Natural killer cell (primary cell): Measurements from ENCODE around the gene ALPL. TPM values are rescaled to one million over a fixed set of nuclear protein-coding genes. Genes with fewer than 3 reads are reported as not detected.

Experiments used
- ATAC-seq, 3 donors: fragments of 150-1000 bp in 2 of 3; fragments of 200-7000 bp in 1 of 3; cut with Tn5 transposase; 1 replicate in 1 of 3; 2 replicates in 2 of 3; pipeline ENCODE4 v1.10.0; 2021; ENCODE audit warnings: mild to moderate bottlenecking in 2 of 3, moderate library complexity in 2 of 3
- DNase-seq, 2 donors: peaks; one replicate each; pipeline versions ENCODE4 v3.0.0 to v3.0.0-alpha.2; 2013 to 2021; ENCODE audit warnings: mixed read lengths in 1 of 2
- H3K27ac ChIP-seq: one replicate; pipeline ENCODE4 v1.5.1; 2013; ENCODE audit warnings: mild to moderate bottlenecking, low read length
- H3K27me3 ChIP-seq: one replicate; pipeline ENCODE4 v1.6.1; 2013; ENCODE audit warnings: low read length; ENCODE audit not compliant: control insufficient read depth, insufficient read depth
- H3K36me3 ChIP-seq: one replicate; pipeline ENCODE4 v1.6.1; 2013; ENCODE audit warnings: low read length; ENCODE audit not compliant: control insufficient read depth, insufficient read depth
- H3K4me1 ChIP-seq: one replicate; pipeline ENCODE4 v1.6.1; 2013; ENCODE audit warnings: low read length; ENCODE audit not compliant: control insufficient read depth, insufficient read depth
- H3K4me3 ChIP-seq: one replicate; pipeline ENCODE4 v1.5.1; 2013; ENCODE audit warnings: low read length
- H3K9me3 ChIP-seq: one replicate; pipeline ENCODE4 v1.6.1; 2013; ENCODE audit warnings: low read length; ENCODE audit not compliant: control insufficient read depth, insufficient read depth
- H3K27ac Mint-ChIP-seq, 2 donors: one replicate each; pipeline ENCODE4 v1.8.0; 2022; ENCODE audit warnings: mild to moderate bottlenecking in 2 of 2, mixed read lengths in 2 of 2, moderate library complexity in 1 of 2
- H3K27me3 Mint-ChIP-seq, 2 donors: one replicate each; pipeline ENCODE4 v1.8.0; 2022; ENCODE audit warnings: low read depth in 2 of 2, mixed read lengths in 2 of 2
- H3K36me3 Mint-ChIP-seq: one replicate; pipeline ENCODE4 v1.8.0; 2022; ENCODE audit warnings: mixed read lengths
- H3K4me1 Mint-ChIP-seq, 2 donors: one replicate each; pipeline ENCODE4 v1.8.0; 2022; ENCODE audit warnings: mixed read lengths in 2 of 2
- H3K4me3 Mint-ChIP-seq: one replicate; pipeline ENCODE4 v1.8.0; 2022; ENCODE audit warnings: mild to moderate bottlenecking, moderate library complexity, mixed read lengths
- H3K9me3 Mint-ChIP-seq, 2 donors: one replicate each; pipeline ENCODE4 v1.8.0; 2022; ENCODE audit warnings: mixed read lengths in 2 of 2
- CTCF ChIP-seq: fragments of 200-600 bp; IDR thresholded peaks from one replicate; pipeline ENCODE4 v1.8.0; 2022; ENCODE audit warnings: antibody characterized with exemption
- WGBS: methylation state at CpG from one replicate; pipeline ENCODE4 v1.1.7; 2013; ENCODE audit warnings: missing lambda C conversion rate; ENCODE audit not compliant: insufficient coverage; 5-methylcytosine and 5-hydroxymethylcytosine counted together
- intact Hi-C: fragments of 100-400 bp; cut with micrococcal nuclease; formaldehyde crosslinking; loops from one replicate; pipeline ENCODE4 v1.14.2; 2022
- total RNA-seq, 4 donors: library from RNA; stranded (reverse); fragments of 120-200 nt in 1 of 4; gene quantifications; one replicate each; pipeline versions ENCODE4 v1.2.3 to v1.2.4, GENCODE V29; 2013 to 2022

ALPL gene
- total RNA-seq, 3 donors from 2014 or later (not counting 1 experiment from before 2014, with no cell fraction given): 2.4 TPM; not detected in 2

GRCh38 chr1:21619375-21619947 is 110.2 kb downstream of the ALPL start:
- Mint-ChIP-seq H3K27ac (no peak overlapping the region), H3K4me3 (no peak overlapping the region), H3K27me3 (peaks cover 13 to 30% of the 10 kb centered on the region in 2 donors), H3K36me3 (no peaks in the 10 kb centered on the region), H3K9me3 (no peaks in the 10 kb centered on the region), H3K4me1 (no peaks in the 10 kb centered on the region)
- Histone ChIP-seq H3K27me3 (peaks cover 7% of the 10 kb centered on the region), H3K9me3 (no peaks in the 10 kb centered on the region), H3K4me1 (peaks cover 4% of the 10 kb centered on the region), H3K27ac (no peak overlapping the region), H3K36me3 (no peaks in the 10 kb centered on the region), H3K4me3 (no peak overlapping the region)
- DNase-seq (no peak), ATAC-seq (no peak)
- 71% methylated on average over 3 of the region's 7 CpGs for WGBS
- TF ChIP-seq CTCF: no peak
- intact Hi-C loops: no loop called here

GRCh38 chr1:21620011-21620410 is 110.8 kb downstream of the ALPL start:
- intact Hi-C loops: no loop called here

GRCh38 chr1:21620496-21620895 is 111.3 kb downstream of the ALPL start:
- Histone ChIP-seq H3K4me1 (peaks cover 4% of the 10 kb centered on the region), H3K27ac (no peak overlapping the region), H3K9me3 (no peaks in the 10 kb centered on the region), H3K36me3 (no peaks in the 10 kb centered on the region), H3K4me3 (no peak overlapping the region), H3K27me3 (peaks cover 7% of the 10 kb centered on the region)
- Mint-ChIP-seq H3K9me3 (no peaks in the 10 kb centered on the region), H3K4me1 (no peaks in the 10 kb centered on the region), H3K4me3 (no peak overlapping the region), H3K27me3 (peaks cover 13 to 30% of the 10 kb centered on the region in 2 donors), H3K36me3 (no peaks in the 10 kb centered on the region), H3K27ac (no peak overlapping the region)
- WGBS: 62% methylated on average over 16 of the region's 16 CpGs
- no peak for DNase-seq
- TF ChIP-seq CTCF: no peak
- ATAC-seq: no peak
- intact Hi-C loops: no loop called here

More at GRCh38 chr1:21620011-21620410, 110.8 kb downstream of the ALPL start:
- Histone ChIP-seq H3K4me3 (no peak overlapping the region), H3K36me3 (no peaks in the 10 kb centered on the region), H3K4me1 (peaks cover 4% of the 10 kb centered on the region), H3K27me3 (peaks cover 7% of the 10 kb centered on the region), H3K9me3 (no peaks in the 10 kb centered on the region), H3K27ac (no peak overlapping the region)
- no peak for ATAC-seq
- 73% methylated on average over 12 of the region's 12 CpGs for WGBS
- H3K27me3 Mint-ChIP-seq: peaks cover 13 to 30% of the 10 kb centered on the region in 2 donors
- no peak overlapping the region for H3K27ac Mint-ChIP-seq
- H3K4me3 Mint-ChIP-seq: no peak overlapping the region
- DNase-seq: no peak
- no peaks in the 10 kb centered on the region for H3K9me3 Mint-ChIP-seq
- H3K36me3 Mint-ChIP-seq: no peaks in the 10 kb centered on the region
- TF ChIP-seq CTCF: no peak
- H3K4me1 Mint-ChIP-seq: no peaks in the 10 kb centered on the region

- Mint-ChIP-seq H3K9me3 (no peaks in the 10 kb centered on the region), H3K4me1 (no peaks in the 10 kb centered on the region), H3K36me3 (no peaks in the 10 kb centered on the region), H3K4me3 (no peak overlapping the region), H3K27me3 (peaks cover 13 to 29% of the 10 kb centered on the region in 2 donors), H3K27ac (no peak overlapping the region)
- intact Hi-C loops: no loop called here
- Histone ChIP-seq H3K27me3 (peaks cover 7% of the 10 kb centered on the region), H3K4me1 (peaks cover 4% of the 10 kb centered on the region), H3K9me3 (no peaks in the 10 kb centered on the region), H3K36me3 (no peaks in the 10 kb centered on the region), H3K4me3 (no peak overlapping the region), H3K27ac (no peak overlapping the region)
- ATAC-seq: no peak
- TF ChIP-seq CTCF: no peak
- 85% methylated on average over 7 of the region's 7 CpGs for WGBS
- DNase-seq: no peak
Observed at GRCh38 chr1:21621051-21621450, 111.8 kb downstream of the ALPL start.
